SK-N-SH treated with all-trans-retinoic acid at 6 μM for 48 hours (cell line): ENCODE measurements around the gene DNER.

Experiments
- ARNTL ChIP-seq: fragments of 450-650 bp; formaldehyde crosslinking; IDR thresholded peaks from 2 replicates; pipeline ENCODE4 v1.5.0; 2020; ENCODE audit warnings: low read depth, mild to moderate bottlenecking, moderate library complexity, borderline replicate concordance
- CREB5 ChIP-seq: fragments of 250-450 bp; sonication (Bioruptor Pico); IDR thresholded peaks from 2 replicates; pipeline ENCODE4 v1.5.1; 2020; ENCODE audit warnings: low read depth, mild to moderate bottlenecking, moderate library complexity
- CSRNP3 ChIP-seq: fragments of 250-450 bp; sonication (Bioruptor Pico); IDR thresholded peaks from 2 replicates; pipeline ENCODE4 v1.5.1; 2021; ENCODE audit warnings: mild to moderate bottlenecking, moderate library complexity
- PATZ1 ChIP-seq: fragments of 250-450 bp; sonication (Bioruptor Pico); IDR thresholded peaks from 2 replicates; pipeline ENCODE4 v1.8.0; 2020; ENCODE audit warnings: mild to moderate bottlenecking, moderate library complexity, borderline replicate concordance
- POU6F1 ChIP-seq: fragments of 250-450 bp; sonication (Bioruptor Pico); IDR thresholded peaks from 2 replicates; pipeline ENCODE4 v1.8.0; 2021; ENCODE audit warnings: low read depth, mild to moderate bottlenecking, moderate library complexity, borderline replicate concordance
- TCF4 ChIP-seq: fragments of 250-450 bp; sonication (Bioruptor Pico); IDR thresholded peaks from 2 replicates; pipeline ENCODE4 v1.8.0; 2021; ENCODE audit warnings: mild to moderate bottlenecking, moderate library complexity, borderline replicate concordance
- ZFP3 ChIP-seq: fragments of 250-450 bp; sonication (Bioruptor Pico); IDR thresholded peaks from 2 replicates; pipeline ENCODE4 v1.5.0; 2020; ENCODE audit warnings: mild to moderate bottlenecking, moderate library complexity
- ZFP30 ChIP-seq: fragments of 450-650 bp; formaldehyde crosslinking; IDR thresholded peaks from 2 replicates; pipeline ENCODE4 v1.5.0; 2022; ENCODE audit warnings: mild to moderate bottlenecking, moderate library complexity
- ZNF70 ChIP-seq: fragments of 450-650 bp; formaldehyde crosslinking; IDR thresholded peaks from 2 replicates; pipeline ENCODE4 v1.5.0; 2020; ENCODE audit warnings: mild to moderate bottlenecking, moderate library complexity

GRCh38 chr2:229453230-229453629 is 261.1 kb downstream of the DNER start:
- TF ChIP-seq ZNF70 (CRISPR knock-in tag) (no peak), ZFP3 (CRISPR knock-in tag) (no peak), POU6F1 (CRISPR knock-in tag) (no peak), PATZ1 (no peak), ARNTL (CRISPR knock-in tag) (no peak), CSRNP3 (CRISPR knock-in tag) (no peak), TCF4 (CRISPR knock-in tag) (no peak), ZFP30 (CRISPR knock-in tag) (no peak), CREB5 (CRISPR knock-in tag) (no peak)
